ENCODE measurements around the gene GALNT15.

The GALNT15 gene

GRCh38 chr3:16239780-16240179, 65.3 kb downstream of the GALNT15 start:
- H4K20me1 ChIP-seq (ENCODE audit: insufficient read depth, low read length), result no peaks in the 10 kb centered on the region
- no peaks in the 10 kb centered on the region for H3K79me2 ChIP-seq (ENCODE audit: insufficient read depth, low read length)
- no peak overlapping the region for H3K4me2 ChIP-seq (ENCODE audit: insufficient read depth, low read length)
- no peaks in the 10 kb centered on the region for H3K9me3 ChIP-seq (ENCODE audit: insufficient read depth, low read length, severe bottlenecking)
- no peaks in the 10 kb centered on the region for H3K4me1 ChIP-seq (ENCODE audit: insufficient read depth, low read length)
- H3K27me3 ChIP-seq (ENCODE audit: insufficient read depth, low read length, poor library complexity), result no peaks in the 10 kb centered on the region
- no peak for DNase-seq
- H3K36me3 ChIP-seq (ENCODE audit: insufficient read depth, low read length), result no peaks in the 10 kb centered on the region
- no peak overlapping the region for H3K27ac ChIP-seq (ENCODE audit: low read length)
- TF ChIP-seq CTCF (IDR thresholded peaks at IDR 0.05; ENCODE audit: borderline replicate concordance, extremely low read depth, low read length, poor library complexity, severe bottlenecking), result no peak
- no peak for TF ChIP-seq EZH2 (IDR thresholded peaks at IDR 0.05; ENCODE audit: borderline replicate concordance, low read depth, low read length, severe bottlenecking)
- no peak overlapping the region for H3K9ac ChIP-seq (ENCODE audit: low read depth, low read length)
- H3K4me3 ChIP-seq (ENCODE audit: low read depth in 1 of 2, low read length in 2 of 2), result no peak overlapping the region
- no peak for ATAC-seq (ENCODE audit: insufficient read depth, low read depth)
- H2AFZ ChIP-seq (ENCODE audit: low read depth, low read length), result no peak overlapping the region

- Histone ChIP-seq H2AFZ (ENCODE audit: low read depth, low read length) (no peak overlapping the region), H3K4me3 (ENCODE audit: low read depth in 1 of 2, low read length in 2 of 2) (no peak overlapping the region), H3K36me3 (ENCODE audit: insufficient read depth, low read length) (no peaks in the 10 kb centered on the region), H3K27me3 (ENCODE audit: insufficient read depth, low read length, poor library complexity) (no peaks in the 10 kb centered on the region), H3K4me1 (ENCODE audit: insufficient read depth, low read length) (no peaks in the 10 kb centered on the region), H3K9me3 (ENCODE audit: insufficient read depth, low read length, severe bottlenecking) (no peaks in the 10 kb centered on the region), H3K4me2 (ENCODE audit: insufficient read depth, low read length) (no peak overlapping the region), H4K20me1 (ENCODE audit: insufficient read depth, low read length) (no peaks in the 10 kb centered on the region), H3K27ac (ENCODE audit: low read length) (no peak overlapping the region), H3K79me2 (ENCODE audit: insufficient read depth, low read length) (no peaks in the 10 kb centered on the region), H3K9ac (ENCODE audit: low read depth, low read length) (no peak overlapping the region)
- no peak for ATAC-seq (ENCODE audit: insufficient read depth, low read depth)
- TF ChIP-seq EZH2 (IDR thresholded peaks at IDR 0.05; ENCODE audit: borderline replicate concordance, low read depth, low read length, severe bottlenecking) (no peak), CTCF (IDR thresholded peaks at IDR 0.05; ENCODE audit: borderline replicate concordance, extremely low read depth, low read length, poor library complexity, severe bottlenecking) (no peak)
- DNase-seq, result no peak
Observed at GRCh38 chr3:16240229-16241023, 65.9 kb downstream of the GALNT15 start.

- H4K20me1 ChIP-seq (ENCODE audit: insufficient read depth, low read length), result no peaks in the 10 kb centered on the region
- H3K4me3 ChIP-seq (ENCODE audit: low read depth in 1 of 2, low read length in 2 of 2), result no peak overlapping the region
- H3K27ac ChIP-seq (ENCODE audit: low read length), result no peak overlapping the region
- H3K9ac ChIP-seq (ENCODE audit: low read depth, low read length), result no peak overlapping the region
- no peaks in the 10 kb centered on the region for H3K36me3 ChIP-seq (ENCODE audit: insufficient read depth, low read length)
- H3K79me2 ChIP-seq (ENCODE audit: insufficient read depth, low read length), result no peaks in the 10 kb centered on the region
- no peak overlapping the region for H3K4me2 ChIP-seq (ENCODE audit: insufficient read depth, low read length)
- ATAC-seq (ENCODE audit: insufficient read depth, low read depth), result no peak
- no peak for DNase-seq
- no peaks in the 10 kb centered on the region for H3K27me3 ChIP-seq (ENCODE audit: insufficient read depth, low read length, poor library complexity)
- H3K9me3 ChIP-seq (ENCODE audit: insufficient read depth, low read length, severe bottlenecking), result no peaks in the 10 kb centered on the region
- TF ChIP-seq EZH2 (IDR thresholded peaks at IDR 0.05; ENCODE audit: borderline replicate concordance, low read depth, low read length, severe bottlenecking) (no peak), CTCF (IDR thresholded peaks at IDR 0.05; ENCODE audit: borderline replicate concordance, extremely low read depth, low read length, poor library complexity, severe bottlenecking) (no peak)
- no peak overlapping the region for H2AFZ ChIP-seq (ENCODE audit: low read depth, low read length)
- no peaks in the 10 kb centered on the region for H3K4me1 ChIP-seq (ENCODE audit: insufficient read depth, low read length)
Observed at GRCh38 chr3:16241225-16241624, 66.7 kb downstream of the GALNT15 start.
